Liver (tissue), 9 donors: ENCODE data around the gene SORCS2. TPM values are rescaled to one million over a fixed set of nuclear protein-coding genes. Genes with fewer than 3 reads are reported as not detected.

Experiments
- DNase-seq: peaks from one replicate; pipeline ENCODE4 v3.0.0-alpha.2; 2017; ENCODE audit warnings: low spot score
- H3K27ac ChIP-seq, 2 donors: one replicate each; pipeline ENCODE4 v1.7.0; 2013; ENCODE audit warnings: inconsistent platforms in 2 of 2, low read length in 2 of 2, control low read depth in 1 of 2, low read depth in 1 of 2, mild to moderate bottlenecking in 1 of 2
- H3K27me3 ChIP-seq, 4 donors: one replicate each; pipeline versions ENCODE4 v1.6.1 to v1.7.0; 2013; ENCODE audit warnings: low read length in 3 of 4, inconsistent platforms in 1 of 4, mild to moderate bottlenecking in 1 of 4, moderate library complexity in 1 of 4; ENCODE audit not compliant: control insufficient read depth in 4 of 4, insufficient read depth in 4 of 4
- H3K36me3 ChIP-seq, 4 donors: one replicate each; pipeline versions ENCODE4 v1.6.1 to v1.7.0; 2013; ENCODE audit warnings: low read length in 3 of 4, mild to moderate bottlenecking in 3 of 4, low read depth in 1 of 4, moderate library complexity in 1 of 4; ENCODE audit not compliant: control insufficient read depth in 4 of 4, insufficient read depth in 3 of 4
- H3K4me1 ChIP-seq, 4 donors: one replicate each; pipeline versions ENCODE4 v1.6.1 to v1.7.0; 2013; ENCODE audit warnings: low read length in 3 of 4, mild to moderate bottlenecking in 3 of 4, moderate library complexity in 1 of 4; ENCODE audit not compliant: control insufficient read depth in 4 of 4, insufficient read depth in 4 of 4
- H3K4me3 ChIP-seq, 3 donors: one replicate each; pipeline versions ENCODE4 v1.6.1 to v1.7.0; 2013; ENCODE audit warnings: low read length in 3 of 3, control low read depth in 1 of 3, low read depth in 1 of 3, mild to moderate bottlenecking in 1 of 3
- H3K9ac ChIP-seq, 2 donors: one replicate each; pipeline ENCODE4 v1.7.0; 2013; ENCODE audit warnings: low read length in 2 of 2, mild to moderate bottlenecking in 2 of 2, moderate library complexity in 2 of 2, control low read depth in 1 of 2, low read depth in 1 of 2
- H3K9me3 ChIP-seq, 4 donors: one replicate each; pipeline versions ENCODE4 v1.6.1 to v1.7.0; 2013; ENCODE audit warnings: low read length in 3 of 4; ENCODE audit not compliant: control insufficient read depth in 4 of 4
- EGR1 ChIP-seq, 2 donors: IDR thresholded peaks; 2 replicates each; pipeline ENCODE4 v1.6.1; 2016 to 2018; ENCODE audit warnings: antibody characterized with exemption in 2 of 2, low read depth in 2 of 2
- FOXA2 ChIP-seq: IDR thresholded peaks from 2 replicates; pipeline ENCODE4 v1.6.1; 2016; ENCODE audit warnings: antibody characterized with exemption
- GABPA ChIP-seq, 2 donors: IDR thresholded peaks in 1 of 2; conservative IDR thresholded peaks in 1 of 2; 2 replicates each; pipeline ENCODE4 v1.6.1; 2016; ENCODE audit warnings: antibody characterized with exemption in 2 of 2, mild to moderate bottlenecking in 1 of 2, moderate library complexity in 1 of 2
- HNF4A ChIP-seq, 2 donors: conservative IDR thresholded peaks; 2 replicates each; pipeline ENCODE4 v1.6.1; 2016; ENCODE audit warnings: antibody characterized with exemption in 2 of 2, mild to moderate bottlenecking in 2 of 2
- HNF4G ChIP-seq: IDR thresholded peaks from 2 replicates; pipeline ENCODE4 v1.6.1; 2016; ENCODE audit warnings: antibody characterized with exemption
- JUND ChIP-seq, 2 donors: IDR thresholded peaks; 2 replicates each; pipeline ENCODE4 v1.6.1; 2016; ENCODE audit warnings: antibody characterized with exemption in 2 of 2
- NR2F2 ChIP-seq: IDR thresholded peaks from 2 replicates; pipeline ENCODE4 v1.6.1; 2016; ENCODE audit warnings: antibody characterized with exemption
- RAD21 ChIP-seq, 2 donors: IDR thresholded peaks; 2 replicates each; pipeline ENCODE4 v1.6.1; 2016; ENCODE audit warnings: antibody characterized with exemption in 2 of 2, mild to moderate bottlenecking in 2 of 2
- RXRA ChIP-seq, 2 donors: IDR thresholded peaks; 2 replicates each; pipeline ENCODE4 v1.6.1; 2017 to 2018; ENCODE audit warnings: antibody characterized with exemption in 2 of 2, mild to moderate bottlenecking in 1 of 2
- YY1 ChIP-seq: IDR thresholded peaks from 2 replicates; pipeline ENCODE4 v1.6.1; 2016; ENCODE audit warnings: antibody characterized with exemption, mild to moderate bottlenecking
- WGBS: extraction: QIAGEN DNeasy Blood & Tissue Kit; methylation state at CpG from one replicate; pipeline ENCODE4 v1.1.7; 2013; 5-methylcytosine and 5-hydroxymethylcytosine counted together
- polyA plus RNA-seq, 2 donors: library from polyadenylated mRNA; stranded (reverse) in 1 of 2; unstranded in 1 of 2; fragments of 200-250 nt in 1 of 2; fragments of >200 nt in 1 of 2; fragmentation: Nextera tagmentation in 1 of 2; extraction: Ambion mirVana in 1 of 2; gene quantifications; one replicate each; pipeline versions ENCODE4 v1.2.1 to v1.2.3, GENCODE V29; 2013 to 2015
- total RNA-seq, 2 donors: library from RNA; depleted of rRNA; stranded (reverse); fragments of >200 nt; gene quantifications; one replicate each; pipeline ENCODE4 v1.2.3, GENCODE V29; 2014
- TF ChIP-seq, protein P1 (sequence below): IDR thresholded peaks from 2 replicates; pipeline ENCODE4 v1.6.1; 2016; ENCODE audit warnings: antibody characterized with exemption, mild to moderate bottlenecking
- TF ChIP-seq, protein P2 (sequence below): fragments of 150-350 bp; IDR thresholded peaks from 2 replicates; pipeline ENCODE4 v1.5.1; 2017; ENCODE audit warnings: improper control_type of control experiment, low read depth, low read length; ENCODE audit not compliant: missing input control
- TF ChIP-seq, protein P3 (sequence below): IDR thresholded peaks from 2 replicates; pipeline ENCODE4 v1.6.1; 2016; ENCODE audit warnings: antibody characterized with exemption
- TF ChIP-seq, protein P4 (sequence below): IDR thresholded peaks from 2 replicates; pipeline ENCODE4 v1.6.1; 2016; ENCODE audit warnings: antibody characterized with exemption
- donor health status: healthy.
- donor health status: healthy.
- donor health status: healthy.
- donor health status: healthy.
- donor health status: healthy.

SORCS2 gene
- total and polyA plus RNA-seq, 4 donors = 0.10 to 1.4 (median 0.92) TPM

DNA sequence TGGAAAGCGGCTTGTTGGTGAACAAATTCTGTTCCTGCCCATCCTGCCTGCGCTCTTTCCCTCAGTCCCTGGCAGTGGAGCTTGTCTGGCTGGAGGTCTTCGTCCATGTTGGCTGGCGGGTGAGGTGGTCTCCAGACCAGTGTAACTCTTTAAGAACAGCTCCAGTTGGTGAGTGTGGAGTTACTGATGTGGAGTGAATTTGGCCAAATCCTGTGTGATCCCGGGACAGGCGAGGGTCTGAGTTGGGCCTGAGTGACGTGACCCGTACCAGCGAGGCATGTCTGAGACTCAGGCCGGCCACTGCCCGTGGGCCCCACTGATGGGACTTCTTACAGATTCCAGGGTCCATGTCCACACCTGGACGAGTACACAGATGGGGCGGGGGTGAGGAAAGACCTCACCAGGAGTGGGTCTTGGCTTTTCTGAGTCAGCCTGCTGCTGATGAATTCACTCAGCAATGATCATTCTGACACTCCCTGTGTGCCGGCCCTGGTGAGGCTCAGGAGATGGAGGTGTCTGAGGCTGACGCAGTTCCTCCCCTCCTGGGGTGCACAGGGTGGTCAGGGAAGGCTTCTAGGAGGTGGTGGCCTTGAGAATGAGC lies 196.9 kb downstream of the SORCS2 start (continued):
- TF ChIP-seq, protein P1, sequence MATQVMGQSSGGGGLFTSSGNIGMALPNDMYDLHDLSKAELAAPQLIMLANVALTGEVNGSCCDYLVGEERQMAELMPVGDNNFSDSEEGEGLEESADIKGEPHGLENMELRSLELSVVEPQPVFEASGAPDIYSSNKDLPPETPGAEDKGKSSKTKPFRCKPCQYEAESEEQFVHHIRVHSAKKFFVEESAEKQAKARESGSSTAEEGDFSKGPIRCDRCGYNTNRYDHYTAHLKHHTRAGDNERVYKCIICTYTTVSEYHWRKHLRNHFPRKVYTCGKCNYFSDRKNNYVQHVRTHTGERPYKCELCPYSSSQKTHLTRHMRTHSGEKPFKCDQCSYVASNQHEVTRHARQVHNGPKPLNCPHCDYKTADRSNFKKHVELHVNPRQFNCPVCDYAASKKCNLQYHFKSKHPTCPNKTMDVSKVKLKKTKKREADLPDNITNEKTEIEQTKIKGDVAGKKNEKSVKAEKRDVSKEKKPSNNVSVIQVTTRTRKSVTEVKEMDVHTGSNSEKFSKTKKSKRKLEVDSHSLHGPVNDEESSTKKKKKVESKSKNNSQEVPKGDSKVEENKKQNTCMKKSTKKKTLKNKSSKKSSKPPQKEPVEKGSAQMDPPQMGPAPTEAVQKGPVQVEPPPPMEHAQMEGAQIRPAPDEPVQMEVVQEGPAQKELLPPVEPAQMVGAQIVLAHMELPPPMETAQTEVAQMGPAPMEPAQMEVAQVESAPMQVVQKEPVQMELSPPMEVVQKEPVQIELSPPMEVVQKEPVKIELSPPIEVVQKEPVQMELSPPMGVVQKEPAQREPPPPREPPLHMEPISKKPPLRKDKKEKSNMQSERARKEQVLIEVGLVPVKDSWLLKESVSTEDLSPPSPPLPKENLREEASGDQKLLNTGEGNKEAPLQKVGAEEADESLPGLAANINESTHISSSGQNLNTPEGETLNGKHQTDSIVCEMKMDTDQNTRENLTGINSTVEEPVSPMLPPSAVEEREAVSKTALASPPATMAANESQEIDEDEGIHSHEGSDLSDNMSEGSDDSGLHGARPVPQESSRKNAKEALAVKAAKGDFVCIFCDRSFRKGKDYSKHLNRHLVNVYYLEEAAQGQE = no peak

DNA sequence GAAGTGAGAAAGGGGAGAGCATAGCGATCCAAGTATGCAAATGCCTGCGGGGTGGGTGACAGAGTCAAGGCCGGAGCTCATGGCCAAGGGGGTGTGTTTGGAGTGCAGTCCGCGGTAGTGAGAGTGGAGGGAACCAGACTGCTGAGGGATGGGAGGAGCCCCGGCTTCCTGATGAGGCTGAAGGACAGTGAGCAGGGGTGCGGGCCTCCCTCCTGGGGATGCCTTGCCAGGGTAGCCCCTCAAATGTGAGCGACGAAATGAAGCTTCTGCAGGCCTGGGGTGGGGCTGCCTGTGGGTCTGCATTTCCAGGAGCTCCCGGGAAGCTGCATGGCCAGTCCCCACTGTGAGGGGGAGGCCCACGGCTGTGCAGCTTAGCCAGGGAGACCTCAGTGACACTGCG lies 197.4 kb downstream of the SORCS2 start:
- DNase-seq = peak; percentile 27
- WGBS = 61% methylated on average over 12 of the region's 12 CpGs
- no peak for TF ChIP-seq HNF4A (conservative IDR thresholded peaks at IDR 0.05)

DNA sequence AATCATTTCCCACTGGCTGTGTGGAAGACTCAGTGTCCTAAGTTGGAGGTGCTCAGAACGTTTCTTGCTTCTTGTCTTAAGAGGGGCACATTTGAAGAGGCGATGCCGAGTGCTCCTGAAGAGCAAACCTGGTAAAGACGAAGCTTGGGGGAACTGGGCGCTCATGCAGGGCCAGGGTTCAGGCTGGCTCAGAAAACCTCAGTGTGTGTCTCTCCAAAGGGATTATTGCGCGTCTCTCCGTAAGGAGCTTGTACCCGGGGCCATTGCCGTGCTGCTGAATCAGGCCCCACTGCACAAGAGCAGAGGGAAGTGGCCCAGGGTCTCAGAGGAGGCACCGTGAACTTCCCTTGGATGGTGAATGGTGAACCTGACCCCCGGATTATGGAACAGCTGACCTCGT lies 198.0 kb downstream of the SORCS2 start:
- WGBS = 90% methylated on average over 13 of the region's 13 CpGs
- Histone ChIP-seq H3K36me3 (no peaks in the 10 kb centered on the region), H3K27me3 (no peaks in the 10 kb centered on the region), H3K9ac (no peak overlapping the region), H3K27ac (no peak overlapping the region), H3K4me1 (peaks cover 0 to 6% (median 0%) of the 10 kb centered on the region in 4 donors), H3K9me3 (no peaks in the 10 kb centered on the region), H3K4me3 (no peak overlapping the region)
- DNase-seq = peak; percentile 17
- TF ChIP-seq HNF4A (conservative IDR thresholded peaks at IDR 0.05) (no peak), YY1 (no peak), JUND (IDR thresholded peaks at IDR 0.05) (no peak), RXRA (IDR thresholded peaks at IDR 0.05) (no peak), GABPA (IDR thresholded peaks at IDR 0.05 in 1 of 2, conservative IDR thresholded peaks at IDR 0.05 in 1 of 2) (no peak), FOXA2 (no peak), EGR1 (IDR thresholded peaks at IDR 0.05; ENCODE audit: low read depth in 2 of 2) (no peak), NR2F2 (no peak), RAD21 (IDR thresholded peaks at IDR 0.05) (no peak), HNF4G (no peak)
- TF ChIP-seq, protein P2, sequence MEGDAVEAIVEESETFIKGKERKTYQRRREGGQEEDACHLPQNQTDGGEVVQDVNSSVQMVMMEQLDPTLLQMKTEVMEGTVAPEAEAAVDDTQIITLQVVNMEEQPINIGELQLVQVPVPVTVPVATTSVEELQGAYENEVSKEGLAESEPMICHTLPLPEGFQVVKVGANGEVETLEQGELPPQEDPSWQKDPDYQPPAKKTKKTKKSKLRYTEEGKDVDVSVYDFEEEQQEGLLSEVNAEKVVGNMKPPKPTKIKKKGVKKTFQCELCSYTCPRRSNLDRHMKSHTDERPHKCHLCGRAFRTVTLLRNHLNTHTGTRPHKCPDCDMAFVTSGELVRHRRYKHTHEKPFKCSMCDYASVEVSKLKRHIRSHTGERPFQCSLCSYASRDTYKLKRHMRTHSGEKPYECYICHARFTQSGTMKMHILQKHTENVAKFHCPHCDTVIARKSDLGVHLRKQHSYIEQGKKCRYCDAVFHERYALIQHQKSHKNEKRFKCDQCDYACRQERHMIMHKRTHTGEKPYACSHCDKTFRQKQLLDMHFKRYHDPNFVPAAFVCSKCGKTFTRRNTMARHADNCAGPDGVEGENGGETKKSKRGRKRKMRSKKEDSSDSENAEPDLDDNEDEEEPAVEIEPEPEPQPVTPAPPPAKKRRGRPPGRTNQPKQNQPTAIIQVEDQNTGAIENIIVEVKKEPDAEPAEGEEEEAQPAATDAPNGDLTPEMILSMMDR = no peak
- TF ChIP-seq, protein P3, sequence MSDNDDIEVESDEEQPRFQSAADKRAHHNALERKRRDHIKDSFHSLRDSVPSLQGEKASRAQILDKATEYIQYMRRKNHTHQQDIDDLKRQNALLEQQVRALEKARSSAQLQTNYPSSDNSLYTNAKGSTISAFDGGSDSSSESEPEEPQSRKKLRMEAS = no peak
- TF ChIP-seq, protein P4, sequence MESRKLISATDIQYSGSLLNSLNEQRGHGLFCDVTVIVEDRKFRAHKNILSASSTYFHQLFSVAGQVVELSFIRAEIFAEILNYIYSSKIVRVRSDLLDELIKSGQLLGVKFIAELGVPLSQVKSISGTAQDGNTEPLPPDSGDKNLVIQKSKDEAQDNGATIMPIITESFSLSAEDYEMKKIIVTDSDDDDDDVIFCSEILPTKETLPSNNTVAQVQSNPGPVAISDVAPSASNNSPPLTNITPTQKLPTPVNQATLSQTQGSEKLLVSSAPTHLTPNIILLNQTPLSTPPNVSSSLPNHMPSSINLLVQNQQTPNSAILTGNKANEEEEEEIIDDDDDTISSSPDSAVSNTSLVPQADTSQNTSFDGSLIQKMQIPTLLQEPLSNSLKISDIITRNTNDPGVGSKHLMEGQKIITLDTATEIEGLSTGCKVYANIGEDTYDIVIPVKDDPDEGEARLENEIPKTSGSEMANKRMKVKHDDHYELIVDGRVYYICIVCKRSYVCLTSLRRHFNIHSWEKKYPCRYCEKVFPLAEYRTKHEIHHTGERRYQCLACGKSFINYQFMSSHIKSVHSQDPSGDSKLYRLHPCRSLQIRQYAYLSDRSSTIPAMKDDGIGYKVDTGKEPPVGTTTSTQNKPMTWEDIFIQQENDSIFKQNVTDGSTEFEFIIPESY = no peak

More for the DNA sequence above, 197.4 kb downstream of the SORCS2 start:
- Histone ChIP-seq H3K4me1 (peaks cover 0 to 3% (median 0%) of the 10 kb centered on the region in 4 donors), H3K27me3 (no peaks in the 10 kb centered on the region), H3K9ac (no peak overlapping the region), H3K9me3 (no peaks in the 10 kb centered on the region), H3K36me3 (no peaks in the 10 kb centered on the region), H3K4me3 (no peak overlapping the region), H3K27ac (no peak overlapping the region)
